K562 (cell line): ENCODE data around the gene CBX3. TPM values are rescaled to one million over a fixed set of nuclear protein-coding genes. Genes with fewer than 3 reads are reported as not detected.
A peak's percentile ranks its signal among the peaks of the same experiment; 100 is the strongest.

Experiments
- BRD9 ChIP-seq: fragments of 450-650 bp; IDR thresholded peaks from 2 replicates; pipeline ENCODE4 v1.6.1; 2018; ENCODE audit warnings: low read depth; ENCODE audit not compliant: partially characterized antibody
- CHD2 ChIP-seq: IDR thresholded peaks from 2 replicates; pipeline ENCODE4 v1.6.1; 2011; ENCODE audit warnings: low read depth, low read length
- GTF2E2 ChIP-seq: fragments of 200-800 bp; sonication (Bioruptor generic); IDR thresholded peaks from 2 replicates; pipeline ENCODE4 v1.6.1; 2016; ENCODE audit warnings: missing genetic modification characterization, missing compliant biosample characterization
- HMBOX1 ChIP-seq: sonication (generic); IDR thresholded peaks from 2 replicates; pipeline ENCODE4 v1.6.1; 2016
- HNRNPLL ChIP-seq: fragments of 200-400 bp; formaldehyde crosslinking; IDR thresholded peaks from 2 replicates; pipeline ENCODE4 v1.6.1; 2017; ENCODE audit warnings: low read length, low read depth, mild to moderate bottlenecking; ENCODE audit not compliant: poor library complexity, severe bottlenecking
- KLF16 ChIP-seq: IDR thresholded peaks from 2 replicates; pipeline ENCODE4 v1.6.1; 2016; ENCODE audit warnings: antibody characterized with exemption
- MYC ChIP-seq, 2 experiments: fragments of 250-450 bp in 1 of 2; sonication (Bioruptor Pico) in 1 of 2; IDR thresholded peaks; 2 replicates each; pipeline versions ENCODE4 v1.5.1 to v1.6.1; 2012 to 2021; ENCODE audit warnings: low read depth in 2 of 2, borderline replicate concordance in 1 of 2, improper control_type of control experiment in 1 of 2, low read length in 1 of 2, mild to moderate bottlenecking in 1 of 2, moderate library complexity in 1 of 2
- RBM17 ChIP-seq: fragments of 200-400 bp; formaldehyde crosslinking; IDR thresholded peaks from 2 replicates; pipeline ENCODE4 v1.6.1; 2017; ENCODE audit warnings: low read depth, mild to moderate bottlenecking, low read length, borderline replicate concordance
- RBM39 ChIP-seq: fragments of 200-400 bp; formaldehyde crosslinking; optimal IDR thresholded peaks from 2 replicates; pipeline ENCODE3; 2018; ENCODE audit warnings: low read depth, low read length
- TFAM ChIP-seq: fragments of 250-450 bp; sonication (Bioruptor Pico); conservative IDR thresholded peaks from 2 replicates; pipeline ENCODE4 v1.5.0; 2021; ENCODE audit warnings: mild to moderate bottlenecking, moderate library complexity
- ZBTB33 ChIP-seq: sonication (generic); formaldehyde crosslinking; IDR thresholded peaks from 2 replicates; pipeline ENCODE4 v1.8.1; 2023; ENCODE audit warnings: mild to moderate bottlenecking, missing genetic modification reagents
- ZC3H4 ChIP-seq: sonication (generic); formaldehyde crosslinking; IDR thresholded peaks from 2 replicates; pipeline ENCODE4 v1.9.0; 2021; ENCODE audit warnings: missing genetic modification reagents, borderline replicate concordance
- ZFX ChIP-seq: sonication (generic); formaldehyde crosslinking; IDR thresholded peaks from 2 replicates; pipeline ENCODE4 v1.8.0; 2022; ENCODE audit warnings: mild to moderate bottlenecking, missing genetic modification reagents, moderate library complexity
- ZNF175 ChIP-seq: fragments of 200-800 bp; sonication (Bioruptor generic); IDR thresholded peaks from 2 replicates; pipeline ENCODE4 v1.6.1; 2016; ENCODE audit warnings: low read depth, mild to moderate bottlenecking, missing genetic modification characterization, missing compliant biosample characterization
- ZNF224 ChIP-seq: sonication (generic); formaldehyde crosslinking; IDR thresholded peaks from 2 replicates; pipeline ENCODE4 v1.8.0; 2022; ENCODE audit warnings: mild to moderate bottlenecking, missing genetic modification reagents
- polyA plus RNA-seq, 8 experiments: library from polyadenylated mRNA; depleted of rRNA in 4 of 8; stranded (reverse) in 5 of 8; unstranded in 3 of 8; fragments of >200 nt; fragmentation: Nextera tagmentation in 2 of 8; fragmentation: Illumina TruSeq in 1 of 8; extraction: Ambion mirVana in 2 of 8; extraction: Trizol in 1 of 8; gene quantifications; 2 replicates each; pipeline versions ENCODE4 v1.2.1 to v1.2.3, GENCODE V29; 2011 to 2014; ENCODE audit warnings: inconsistent platforms in 1 of 8, missing spikeins in 1 of 8
- total RNA-seq, 7 experiments: library from RNA; depleted of rRNA in 6 of 7; stranded (reverse); fragments of >200 nt in 6 of 7; fragmentation: Illumina TruSeq in 2 of 7; extraction: Trizol in 2 of 7; gene quantifications; 2 replicates each; pipeline versions ENCODE4 v1.2.1 to v1.2.3, GENCODE V29; 2011 to 2021; ENCODE audit warnings: low replicate concordance in 1 of 7
- TF ChIP-seq, protein P1 (sequence below): sonication (generic); formaldehyde crosslinking; IDR thresholded peaks from 2 replicates; pipeline ENCODE4 v1.8.0; 2023; ENCODE audit warnings: missing genetic modification reagents, mild to moderate bottlenecking, borderline replicate concordance

The CBX3 gene
- total and polyA plus RNA-seq, 9 of the 15 experiments (the other 6 are each of a cell fraction or from before 2014, with no cell fraction given) = 198 to 413 (median 328) TPM

GRCh38 chr7:26200444-26201246 is 900 bp upstream of the CBX3 start, which contains the start of gene HNRNPA2B1 (continued):
- TF ChIP-seq HMBOX1 (0 out of 2 replicates have a peak, but pooled peaks have one; percentile 50), ZBTB33 (CRISPR knock-in tag) (no peak), ZC3H4 (CRISPR knock-in tag) (no peak), ZFX (CRISPR knock-in tag) (peak; percentile 76), MYC (IDR thresholded peaks at IDR 0.05; ENCODE audit: low read depth, low read length) (no peak), MYC (CRISPR knock-in tag; IDR thresholded peaks at IDR 0.05; ENCODE audit: borderline replicate concordance, low read depth) (peak; percentile 78; the same call in 1 of the 2 replicates), TFAM (CRISPR knock-in tag) (no peak), BRD9 (peak; percentile 2), KLF16 (no peak), ZNF175 (CRISPR knock-in tag) (no peak), ZNF224 (CRISPR knock-in tag) (no peak), RBM39 (no peak), HNRNPLL (peak; percentile 99), GTF2E2 (peak; percentile 82; the same call in 1 of the 2 replicates), RBM17 (no peak), CHD2 (no peak)
- TF ChIP-seq, protein P1, sequence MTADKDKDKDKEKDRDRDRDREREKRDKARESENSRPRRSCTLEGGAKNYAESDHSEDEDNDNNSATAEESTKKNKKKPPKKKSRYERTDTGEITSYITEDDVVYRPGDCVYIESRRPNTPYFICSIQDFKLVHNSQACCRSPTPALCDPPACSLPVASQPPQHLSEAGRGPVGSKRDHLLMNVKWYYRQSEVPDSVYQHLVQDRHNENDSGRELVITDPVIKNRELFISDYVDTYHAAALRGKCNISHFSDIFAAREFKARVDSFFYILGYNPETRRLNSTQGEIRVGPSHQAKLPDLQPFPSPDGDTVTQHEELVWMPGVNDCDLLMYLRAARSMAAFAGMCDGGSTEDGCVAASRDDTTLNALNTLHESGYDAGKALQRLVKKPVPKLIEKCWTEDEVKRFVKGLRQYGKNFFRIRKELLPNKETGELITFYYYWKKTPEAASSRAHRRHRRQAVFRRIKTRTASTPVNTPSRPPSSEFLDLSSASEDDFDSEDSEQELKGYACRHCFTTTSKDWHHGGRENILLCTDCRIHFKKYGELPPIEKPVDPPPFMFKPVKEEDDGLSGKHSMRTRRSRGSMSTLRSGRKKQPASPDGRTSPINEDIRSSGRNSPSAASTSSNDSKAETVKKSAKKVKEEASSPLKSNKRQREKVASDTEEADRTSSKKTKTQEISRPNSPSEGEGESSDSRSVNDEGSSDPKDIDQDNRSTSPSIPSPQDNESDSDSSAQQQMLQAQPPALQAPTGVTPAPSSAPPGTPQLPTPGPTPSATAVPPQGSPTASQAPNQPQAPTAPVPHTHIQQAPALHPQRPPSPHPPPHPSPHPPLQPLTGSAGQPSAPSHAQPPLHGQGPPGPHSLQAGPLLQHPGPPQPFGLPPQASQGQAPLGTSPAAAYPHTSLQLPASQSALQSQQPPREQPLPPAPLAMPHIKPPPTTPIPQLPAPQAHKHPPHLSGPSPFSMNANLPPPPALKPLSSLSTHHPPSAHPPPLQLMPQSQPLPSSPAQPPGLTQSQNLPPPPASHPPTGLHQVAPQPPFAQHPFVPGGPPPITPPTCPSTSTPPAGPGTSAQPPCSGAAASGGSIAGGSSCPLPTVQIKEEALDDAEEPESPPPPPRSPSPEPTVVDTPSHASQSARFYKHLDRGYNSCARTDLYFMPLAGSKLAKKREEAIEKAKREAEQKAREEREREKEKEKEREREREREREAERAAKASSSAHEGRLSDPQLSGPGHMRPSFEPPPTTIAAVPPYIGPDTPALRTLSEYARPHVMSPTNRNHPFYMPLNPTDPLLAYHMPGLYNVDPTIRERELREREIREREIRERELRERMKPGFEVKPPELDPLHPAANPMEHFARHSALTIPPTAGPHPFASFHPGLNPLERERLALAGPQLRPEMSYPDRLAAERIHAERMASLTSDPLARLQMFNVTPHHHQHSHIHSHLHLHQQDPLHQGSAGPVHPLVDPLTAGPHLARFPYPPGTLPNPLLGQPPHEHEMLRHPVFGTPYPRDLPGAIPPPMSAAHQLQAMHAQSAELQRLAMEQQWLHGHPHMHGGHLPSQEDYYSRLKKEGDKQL = no peak
